CD4-positive, alpha-beta T cell treated with Interferon alpha-2 for 1 hour (primary cell): ENCODE measurements around the gene SLC24A4.

ENCODE experiments used
- DNase-seq, 2 donors: peaks; one replicate each; pipeline ENCODE4 v3.0.0-alpha.2; 2020 to 2022

Gene SLC24A4

GRCh38 chr14:92441751-92442504 is 119.0 kb downstream of the SLC24A4 start:
- DNase-seq = no peak

- DNase-seq = no peak
These were observed 120.2 kb downstream of the SLC24A4 start for GRCh38 chr14:92443167-92443566.

GRCh38 chr14:92443741-92444140 is 120.8 kb downstream of the SLC24A4 start:
- DNase-seq = no peak

GRCh38 chr14:92446771-92447170 is 123.8 kb downstream of the SLC24A4 start:
- DNase-seq = no peak

GRCh38 chr14:92447416-92448197 is 124.6 kb downstream of the SLC24A4 start:
- no peak for DNase-seq

- DNase-seq = no peak
These were observed 125.8 kb downstream of the SLC24A4 start for GRCh38 chr14:92448786-92449185.

- DNase-seq = no peak
These were observed 126.6 kb downstream of the SLC24A4 start for GRCh38 chr14:92449404-92450181.

GRCh38 chr14:92450351-92451070 is 127.5 kb downstream of the SLC24A4 start:
- no peak for DNase-seq

GRCh38 chr14:92451245-92451644 is 128.3 kb downstream of the SLC24A4 start:
- no peak for DNase-seq

- DNase-seq = no peak
These were observed 128.8 kb downstream of the SLC24A4 start for GRCh38 chr14:92451755-92452154.

- no peak for DNase-seq
These were observed 129.5 kb downstream of the SLC24A4 start for GRCh38 chr14:92452471-92452870.

GRCh38 chr14:92453691-92454090 is 130.7 kb downstream of the SLC24A4 start:
- DNase-seq = no peak

- no peak for DNase-seq
These were observed 132.3 kb downstream of the SLC24A4 start for GRCh38 chr14:92455231-92455630.

GRCh38 chr14:92456215-92457015 is 133.4 kb downstream of the SLC24A4 start:
- peak in 1 of 2 donors; percentile 52 for DNase-seq

GRCh38 chr14:92457016-92457565 is 134.1 kb downstream of the SLC24A4 start:
- no peak for DNase-seq

- DNase-seq = no peak
These were observed 135.4 kb downstream of the SLC24A4 start for GRCh38 chr14:92458136-92459029.

- no peak for DNase-seq
These were observed 136.3 kb downstream of the SLC24A4 start for GRCh38 chr14:92459030-92459949.

GRCh38 chr14:92459950-92460421 is 137.0 kb downstream of the SLC24A4 start:
- no peak for DNase-seq

- DNase-seq = no peak
These were observed 137.6 kb downstream of the SLC24A4 start for GRCh38 chr14:92460541-92460915.
